A549 treated with RU486 at 1 μM for 4 hours (cell line): ENCODE measurements around the gene FCER1A. TPM values are rescaled to one million over a fixed set of nuclear protein-coding genes. Genes with fewer than 3 reads are reported as not detected.

Experiments used
- total RNA-seq: library from RNA; stranded (reverse); fragments of 200-300 nt; extraction: Qiagen RNA extraction; gene quantifications from 5 replicates; pipeline ENCODE4 v1.2.3, GENCODE V29; 2022; ENCODE audit warnings: low read depth

The FCER1A gene
- not detected in 5 replicates for total RNA-seq

GRCh38 chr1:159302095-159302494, at the start of gene FCER1A:
Gene FCER1A, plus strand, starts transcription at chr1:159302336. Its CDS starts 29 bp downstream, at chr1:159302365.

Other genes with a start within 250 kb of the FCER1A start
- not detected in 5 replicates for gene AIM2, start 225.6 kb upstream of the FCER1A start, total RNA-seq
- gene CADM3, start 130.7 kb upstream of the FCER1A start, total RNA-seq: 0.09 to 0.24 TPM (median 0.11 TPM) in 5 replicates
- not detected in 5 replicates for gene ACKR1, start 97.5 kb upstream of the FCER1A start, total RNA-seq
- gene OR10J4, start 129.9 kb downstream of the FCER1A start, total RNA-seq: not detected in 5 replicates
- not detected in 5 replicates for gene OR10J1, start 137.4 kb downstream of the FCER1A start, total RNA-seq
- not detected in 5 replicates for gene OR10J5, start 233.7 kb downstream of the FCER1A start, total RNA-seq